22Rv1 (cell line): ENCODE results near the gene ANTKMT.

Source experiments
- ZFX ChIP-seq: fragments of 450-650 bp; IDR thresholded peaks from 2 replicates; pipeline ENCODE4 v1.6.1; 2017; ENCODE audit warnings: antibody characterized with exemption, borderline replicate concordance
- TF ChIP-seq, protein P1 (sequence below): fragments of 450-650 bp; IDR thresholded peaks from 2 replicates; pipeline ENCODE4 v1.5.1; 2017; ENCODE audit warnings: mild to moderate bottlenecking

GRCh38 chr16:716768-717325, 4.1 kb upstream of the ANTKMT start:
- TF ChIP-seq, protein P1, sequence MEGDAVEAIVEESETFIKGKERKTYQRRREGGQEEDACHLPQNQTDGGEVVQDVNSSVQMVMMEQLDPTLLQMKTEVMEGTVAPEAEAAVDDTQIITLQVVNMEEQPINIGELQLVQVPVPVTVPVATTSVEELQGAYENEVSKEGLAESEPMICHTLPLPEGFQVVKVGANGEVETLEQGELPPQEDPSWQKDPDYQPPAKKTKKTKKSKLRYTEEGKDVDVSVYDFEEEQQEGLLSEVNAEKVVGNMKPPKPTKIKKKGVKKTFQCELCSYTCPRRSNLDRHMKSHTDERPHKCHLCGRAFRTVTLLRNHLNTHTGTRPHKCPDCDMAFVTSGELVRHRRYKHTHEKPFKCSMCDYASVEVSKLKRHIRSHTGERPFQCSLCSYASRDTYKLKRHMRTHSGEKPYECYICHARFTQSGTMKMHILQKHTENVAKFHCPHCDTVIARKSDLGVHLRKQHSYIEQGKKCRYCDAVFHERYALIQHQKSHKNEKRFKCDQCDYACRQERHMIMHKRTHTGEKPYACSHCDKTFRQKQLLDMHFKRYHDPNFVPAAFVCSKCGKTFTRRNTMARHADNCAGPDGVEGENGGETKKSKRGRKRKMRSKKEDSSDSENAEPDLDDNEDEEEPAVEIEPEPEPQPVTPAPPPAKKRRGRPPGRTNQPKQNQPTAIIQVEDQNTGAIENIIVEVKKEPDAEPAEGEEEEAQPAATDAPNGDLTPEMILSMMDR = no peak
- TF ChIP-seq ZFX = no peak
